Vagina (tissue), 2 donors: ENCODE data around the gene HBQ1.

Experiments used
- POLR2A ChIP-seq, 2 donors: fragments of 450-650 bp; IDR thresholded peaks; one replicate each; pipeline ENCODE4 v1.6.1; 2017; ENCODE audit warnings: antibody characterized with exemption in 2 of 2, mild to moderate bottlenecking in 2 of 2, moderate library complexity in 2 of 2
- TF ChIP-seq, protein P1 (sequence below), 3 experiments: fragments of 450-650 bp in 2 of 3; fragments of 200-600 bp in 1 of 3; sonication (generic) in 1 of 3; IDR thresholded peaks; one replicate each; pipeline ENCODE4 v1.5.1; 2017 to 2019; ENCODE audit warnings: antibody characterized with exemption in 3 of 3, mild to moderate bottlenecking in 2 of 3, moderate library complexity in 2 of 3

DNA sequence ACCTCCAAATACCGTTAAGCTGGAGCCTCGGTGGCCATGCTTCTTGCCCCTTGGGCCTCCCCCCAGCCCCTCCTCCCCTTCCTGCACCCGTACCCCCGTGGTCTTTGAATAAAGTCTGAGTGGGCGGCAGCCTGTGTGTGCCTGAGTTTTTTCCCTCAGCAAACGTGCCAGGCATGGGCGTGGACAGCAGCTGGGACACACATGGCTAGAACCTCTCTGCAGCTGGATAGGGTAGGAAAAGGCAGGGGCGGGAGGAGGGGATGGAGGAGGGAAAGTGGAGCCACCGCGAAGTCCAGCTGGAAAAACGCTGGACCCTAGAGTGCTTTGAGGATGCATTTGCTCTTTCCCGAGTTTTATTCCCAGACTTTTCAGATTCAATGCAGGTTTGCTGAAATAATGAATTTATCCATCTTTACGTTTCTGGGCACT, 2.9 kb upstream of the HBQ1 start:
- TF ChIP-seq, protein P1, sequence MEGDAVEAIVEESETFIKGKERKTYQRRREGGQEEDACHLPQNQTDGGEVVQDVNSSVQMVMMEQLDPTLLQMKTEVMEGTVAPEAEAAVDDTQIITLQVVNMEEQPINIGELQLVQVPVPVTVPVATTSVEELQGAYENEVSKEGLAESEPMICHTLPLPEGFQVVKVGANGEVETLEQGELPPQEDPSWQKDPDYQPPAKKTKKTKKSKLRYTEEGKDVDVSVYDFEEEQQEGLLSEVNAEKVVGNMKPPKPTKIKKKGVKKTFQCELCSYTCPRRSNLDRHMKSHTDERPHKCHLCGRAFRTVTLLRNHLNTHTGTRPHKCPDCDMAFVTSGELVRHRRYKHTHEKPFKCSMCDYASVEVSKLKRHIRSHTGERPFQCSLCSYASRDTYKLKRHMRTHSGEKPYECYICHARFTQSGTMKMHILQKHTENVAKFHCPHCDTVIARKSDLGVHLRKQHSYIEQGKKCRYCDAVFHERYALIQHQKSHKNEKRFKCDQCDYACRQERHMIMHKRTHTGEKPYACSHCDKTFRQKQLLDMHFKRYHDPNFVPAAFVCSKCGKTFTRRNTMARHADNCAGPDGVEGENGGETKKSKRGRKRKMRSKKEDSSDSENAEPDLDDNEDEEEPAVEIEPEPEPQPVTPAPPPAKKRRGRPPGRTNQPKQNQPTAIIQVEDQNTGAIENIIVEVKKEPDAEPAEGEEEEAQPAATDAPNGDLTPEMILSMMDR (IDR thresholded peaks at IDR 0.05), result no peak
- no peak for TF ChIP-seq POLR2A (IDR thresholded peaks at IDR 0.05)
